Ovary (tissue), 3 donors: ENCODE data around the gene PFKFB4.

ENCODE experiments used
- CTCF ChIP-seq, 3 donors: fragments of 450-650 bp in 2 of 3; fragments of 200-600 bp in 1 of 3; IDR thresholded peaks; one replicate each; pipeline versions ENCODE4 v1.5.1 to v1.8.0; 2016 to 2022; ENCODE audit warnings: antibody characterized with exemption in 3 of 3, mild to moderate bottlenecking in 1 of 3
- POLR2A ChIP-seq: fragments of 450-650 bp; IDR thresholded peaks from one replicate; pipeline ENCODE4 v1.6.1; 2017; ENCODE audit warnings: antibody characterized with exemption, mild to moderate bottlenecking, moderate library complexity
- donor health status: DM: no; HTN: no; CAD: no.

- TF ChIP-seq CTCF (IDR thresholded peaks at IDR 0.05): no peak
- TF ChIP-seq POLR2A: no peak
These were observed 20.5 kb downstream of the PFKFB4 start for GRCh38 chr3:48536116-48536515.
